GM21367 (cell line): ENCODE measurements around the gene CNTNAP4.

Source experiments
- ATAC-seq: cut with Tn5 transposase; IDR thresholded peaks from one replicate; pipeline ENCODE4 v1.9.1; 2021; ENCODE audit not compliant: unreplicated experiment

The CNTNAP4 gene

GRCh38 chr16:76303637-76304314, 26.6 kb downstream of the CNTNAP4 start:
- no peak for ATAC-seq

DNA sequence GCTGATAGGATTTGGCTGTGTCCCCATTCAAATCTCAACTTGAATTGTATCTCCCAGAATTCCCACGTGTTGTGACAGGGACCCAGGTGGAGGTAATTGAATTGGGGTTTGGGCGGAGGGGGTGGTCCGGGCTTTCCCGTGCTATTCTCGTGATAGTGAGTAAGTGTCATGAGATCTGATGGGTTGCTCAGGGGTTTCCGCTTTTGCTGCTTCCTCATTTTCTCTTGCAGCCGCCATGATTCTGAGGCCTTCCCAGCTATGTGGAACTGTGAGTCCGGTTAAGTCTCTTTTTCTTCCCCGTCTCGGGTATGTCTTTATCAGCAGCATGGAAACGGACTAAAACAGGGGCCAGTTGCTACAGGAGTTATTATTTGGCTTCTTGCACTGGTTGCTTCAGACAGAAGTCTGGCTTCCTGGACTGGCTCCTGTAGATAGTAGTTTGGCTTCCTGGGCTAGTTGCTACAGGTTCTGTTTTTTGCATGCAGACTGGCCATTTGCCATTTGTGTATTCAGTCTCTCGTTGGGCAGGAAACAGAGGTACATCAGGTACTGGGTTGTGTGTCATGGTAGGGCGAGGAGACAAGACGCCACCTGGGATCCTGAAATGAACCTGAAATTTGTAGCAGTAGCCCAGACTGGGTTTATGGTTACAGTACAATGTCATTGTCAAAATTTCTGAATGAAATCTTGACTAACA, 32.6 kb downstream of the CNTNAP4 start:
- ATAC-seq: no peak

DNA sequence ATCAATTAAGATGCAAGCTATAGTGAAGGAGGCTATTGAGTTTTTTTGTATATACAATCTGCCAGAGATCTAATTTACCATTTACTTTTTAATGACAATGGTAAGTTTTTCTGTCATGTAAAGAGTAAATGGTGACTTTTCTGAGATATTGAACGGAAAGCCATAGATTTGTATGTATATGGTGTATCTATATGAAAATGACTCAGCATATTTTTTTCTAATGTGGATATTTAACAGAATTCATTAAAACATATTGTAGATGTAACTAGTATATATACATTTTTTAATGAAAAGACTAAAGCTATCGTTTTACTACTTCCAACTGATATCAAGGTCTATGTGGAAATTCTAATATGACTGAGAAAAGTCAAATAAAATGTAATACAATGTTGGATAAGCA, 34.1 kb downstream of the CNTNAP4 start:
- ATAC-seq: no peak

DNA sequence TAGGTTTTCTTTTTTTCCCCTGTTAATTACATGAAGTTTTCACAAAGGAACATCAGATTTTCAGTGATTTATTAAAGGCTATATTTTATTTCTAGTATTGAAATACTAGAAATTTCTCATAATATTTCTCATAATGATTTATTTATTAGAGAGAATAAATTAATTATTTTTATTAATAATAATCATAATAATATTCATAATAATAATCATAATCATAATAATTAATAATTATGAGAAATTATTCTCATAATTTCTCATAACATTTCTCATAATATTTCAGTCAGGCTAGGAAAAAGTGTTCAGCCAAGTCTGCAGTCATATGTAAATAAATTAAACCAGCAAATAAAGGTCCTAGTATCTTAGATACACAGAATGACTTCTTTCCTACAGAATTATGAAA, 41.4 kb downstream of the CNTNAP4 start:
- ATAC-seq: no peak

- ATAC-seq: no peak
Observed at GRCh38 chr16:76329106-76329505, 51.9 kb downstream of the CNTNAP4 start.

DNA sequence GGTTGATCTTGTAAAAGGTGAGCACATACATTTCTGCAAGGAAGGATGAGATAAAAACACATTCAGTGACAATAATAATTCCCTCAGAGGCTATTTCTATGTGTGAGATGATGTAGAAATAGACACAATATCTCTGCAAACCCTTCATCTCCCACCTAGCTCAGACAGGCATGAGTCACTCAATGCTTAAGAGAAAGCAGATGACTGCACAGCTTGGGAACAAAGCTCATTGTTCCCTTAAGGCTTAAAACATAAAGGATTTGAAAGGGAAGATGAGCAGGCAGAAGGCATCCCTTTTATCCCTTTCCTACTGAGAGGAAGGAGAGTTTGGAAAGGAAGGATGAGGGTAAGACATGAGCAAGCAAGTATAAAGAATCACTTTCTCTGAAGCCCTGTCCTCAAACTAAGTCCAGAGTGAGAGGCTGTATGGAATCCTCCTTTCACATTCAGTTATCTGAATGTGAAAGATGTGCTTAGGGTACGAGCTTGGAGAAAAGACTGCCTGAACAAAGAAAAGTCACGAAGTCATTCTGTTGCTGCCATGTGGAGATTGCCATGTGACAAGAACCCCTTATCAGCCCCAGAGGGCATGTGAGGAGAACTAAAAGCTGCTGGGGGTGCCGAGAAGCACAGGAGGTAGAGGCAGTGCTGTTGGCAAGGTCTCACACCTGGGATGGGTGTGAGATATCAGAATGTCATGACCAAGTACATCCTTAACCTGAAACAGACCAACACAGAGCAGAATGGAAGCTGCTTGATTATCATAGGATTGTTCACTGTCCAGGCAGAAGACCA, 58.2 kb downstream of the CNTNAP4 start:
- ATAC-seq: no peak

GRCh38 chr16:76336112-76336511, 58.9 kb downstream of the CNTNAP4 start:
- ATAC-seq: no peak

GRCh38 chr16:76338472-76338871, 61.3 kb downstream of the CNTNAP4 start:
- ATAC-seq: no peak

DNA sequence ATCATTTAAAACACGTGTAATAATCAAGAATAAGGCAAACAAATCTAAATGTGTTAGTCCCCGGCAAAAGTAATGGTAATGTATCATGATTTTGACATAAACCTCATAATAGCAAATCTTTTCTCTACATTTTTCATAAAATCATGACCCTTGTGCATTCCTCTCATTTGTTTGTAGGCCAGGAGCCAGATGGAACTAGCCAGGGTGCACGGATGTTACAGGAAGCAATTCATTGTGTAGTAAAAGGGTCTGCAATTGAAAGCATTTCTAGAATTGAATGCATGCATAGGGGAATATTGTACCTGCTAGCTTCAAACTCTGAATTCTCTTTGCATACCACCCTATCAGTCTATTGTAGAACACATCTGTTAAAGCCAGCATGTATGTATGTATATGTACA, 66.6 kb downstream of the CNTNAP4 start:
- no peak for ATAC-seq

- no peak for ATAC-seq
Observed at GRCh38 chr16:76345163-76345661, 68.0 kb downstream of the CNTNAP4 start.

- no peak for ATAC-seq
Observed at GRCh38 chr16:76346210-76346609, 69.0 kb downstream of the CNTNAP4 start.

DNA sequence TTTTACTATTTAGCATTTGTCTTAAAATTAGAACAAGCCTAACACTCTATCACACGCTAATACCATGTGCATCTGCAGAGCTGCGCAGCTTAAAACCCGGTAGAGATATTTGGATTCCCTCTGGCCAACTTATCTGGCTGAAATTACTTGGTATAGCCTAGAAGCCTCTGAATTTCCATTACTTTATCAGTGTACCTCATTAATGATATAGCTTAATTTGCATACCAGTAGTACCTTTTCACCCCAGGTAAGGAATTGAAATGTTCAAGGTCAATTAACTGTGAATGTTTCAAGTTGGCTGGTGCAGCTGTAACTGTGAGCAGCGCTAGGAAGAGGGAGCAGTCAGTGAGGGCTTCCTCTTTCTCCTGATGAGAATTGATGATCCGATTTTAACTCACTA, 74.2 kb downstream of the CNTNAP4 start:
- ATAC-seq: no peak

GRCh38 chr16:76360404-76360803, 83.2 kb downstream of the CNTNAP4 start:
- ATAC-seq: no peak

DNA sequence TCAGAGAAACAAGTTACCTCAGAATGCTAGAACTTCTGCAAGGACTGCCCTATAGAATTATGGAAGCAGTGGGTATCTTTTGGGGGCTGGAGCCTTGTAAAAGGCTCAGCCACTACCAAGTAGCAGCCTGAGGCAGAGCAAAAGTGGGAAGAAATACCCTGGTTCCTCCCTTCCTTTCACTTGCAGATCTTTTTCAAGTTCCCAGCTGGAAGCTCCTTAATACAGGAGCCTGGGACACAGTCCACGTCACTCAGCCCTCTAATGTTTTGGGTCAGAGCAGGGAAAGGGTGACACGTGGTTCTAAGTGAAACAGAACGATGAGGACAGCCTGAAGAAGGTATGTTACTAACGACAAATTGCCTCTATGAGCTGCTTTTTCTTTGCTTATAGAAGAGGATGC, 93.1 kb downstream of the CNTNAP4 start:
- no peak for ATAC-seq

- ATAC-seq: no peak
Observed at GRCh38 chr16:76371441-76371840, 94.2 kb downstream of the CNTNAP4 start.

- no peak for ATAC-seq
Observed at GRCh38 chr16:76373998-76374397, 96.8 kb downstream of the CNTNAP4 start.

- ATAC-seq: no peak
Observed at GRCh38 chr16:76376988-76377387, 99.8 kb downstream of the CNTNAP4 start.

DNA sequence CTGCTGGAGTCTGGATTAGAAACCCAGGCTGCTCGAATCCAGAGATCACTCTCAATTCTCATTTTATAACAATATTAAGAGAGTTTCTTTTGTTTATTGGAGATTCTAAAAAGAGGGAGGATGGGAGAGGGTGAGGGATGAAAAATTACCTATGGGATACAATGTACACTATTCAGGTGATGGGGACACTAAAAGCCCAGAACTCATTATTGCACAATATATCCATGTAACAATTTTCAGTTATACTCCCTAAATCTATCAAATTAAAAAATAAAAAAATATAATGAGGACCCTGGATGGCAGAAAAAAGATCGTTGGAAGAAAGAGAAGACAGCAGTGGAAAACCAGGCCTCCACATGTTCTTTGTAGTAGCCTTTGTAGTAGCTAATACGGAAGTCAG, 100.8 kb downstream of the CNTNAP4 start:
- ATAC-seq: no peak

- no peak for ATAC-seq
Observed at GRCh38 chr16:76381096-76381495, 103.9 kb downstream of the CNTNAP4 start.

DNA sequence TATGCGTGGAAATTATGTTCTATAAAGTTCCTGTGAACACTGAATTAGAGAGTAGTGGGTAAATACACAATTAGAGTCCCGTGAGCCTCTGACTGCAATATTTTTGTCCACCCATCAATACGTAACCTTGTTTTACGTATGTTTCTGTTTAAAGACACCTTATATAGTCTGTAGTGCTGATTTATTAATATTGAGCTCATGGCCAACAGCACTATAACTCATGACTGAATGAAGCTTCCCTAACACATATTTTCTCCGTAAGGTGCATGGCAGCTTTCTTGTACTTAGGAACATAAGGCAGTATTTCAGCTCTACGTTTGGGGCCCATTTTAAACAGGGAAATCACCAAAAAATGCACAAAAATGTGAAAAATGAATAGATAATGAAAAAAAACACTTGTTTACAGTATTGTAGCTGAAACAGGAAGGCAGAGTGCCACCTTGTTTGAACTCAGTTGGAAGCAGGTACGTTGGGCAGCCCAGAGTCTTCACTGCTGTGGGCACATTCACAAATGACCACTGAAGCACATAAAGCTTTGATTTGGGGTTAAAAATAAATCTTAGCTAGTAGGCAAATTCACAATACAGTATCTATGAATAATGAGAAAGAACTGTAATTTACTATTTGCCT, 108.5 kb downstream of the CNTNAP4 start:
- no peak for ATAC-seq

DNA sequence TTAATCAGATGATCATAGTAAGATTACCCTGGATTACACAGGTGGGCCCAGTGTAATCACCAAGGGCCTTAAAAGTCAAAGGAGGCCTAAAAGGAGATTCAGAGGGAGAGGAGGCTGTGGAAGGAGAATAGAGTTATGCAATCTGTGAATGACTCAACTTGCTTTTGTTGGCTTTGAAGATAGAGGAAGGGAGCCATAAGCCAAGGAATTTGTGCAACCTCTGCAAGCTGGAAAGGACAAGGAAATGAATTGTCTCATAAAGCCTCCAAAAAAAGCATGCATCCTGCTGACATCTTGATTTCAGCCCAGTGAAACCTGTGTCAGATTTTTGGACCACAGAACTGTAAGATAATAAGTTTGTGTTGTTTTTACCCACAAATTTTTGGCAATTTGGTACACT, 109.6 kb downstream of the CNTNAP4 start:
- ATAC-seq: no peak
